HepG2 (cell line): ENCODE results near the gene ACAP3. TPM values are rescaled to one million over a fixed set of nuclear protein-coding genes. Genes with fewer than 3 reads are reported as not detected.

ENCODE experiments used
- ATAC-seq: fragments of 200-7000 bp; cut with Tn5 transposase; 3 replicates; pipeline ENCODE4 v1.9.1; 2020; ENCODE audit warnings: mild to moderate bottlenecking, moderate library complexity
- BruUV-seq: library from RNA; stranded (reverse); fragments of 400-500 nt; replicated peaks from 2 replicates; lab custom pipeline; 2021; lab: Mats Ljungman, UMichigan
- CTCF ChIA-PET: fragments of 300-600 bp; formaldehyde crosslinking; extraction: SDS; loops from one replicate; lab custom pipeline; 2021; ENCODE audit warnings: low total read pairs, inconsistent platforms, low intra/inter-chr PET ratio; lab: Yijun Ruan, JAX
- POLR2A ChIA-PET: fragments of 350-600 bp; sonication (Branson Sonifier 250); formaldehyde crosslinking; loops from one replicate; lab custom pipeline; 2020; ENCODE audit warnings: antibody characterized with exemption, inconsistent platforms; lab: Yijun Ruan, JAX
- DNase-seq: peaks from one replicate; pipeline ENCODE4 v3.0.0-alpha.2; 2015; ENCODE audit warnings: low spot score
- FAIRE-seq: peaks from 3 replicates; lab custom pipeline; 2011; peaks lifted over from hg19 to GRCh38; lab: Jason Lieb, UNC
- H2AFZ ChIP-seq: one replicate; pipeline ENCODE4 v1.6.1; 2011; ENCODE audit warnings: low read length, inconsistent platforms
- H3K27ac ChIP-seq: fragments of 300-600 bp; 3 replicates; pipeline ENCODE4 v1.8.0; 2011; ENCODE audit warnings: mixed run types, mild to moderate bottlenecking, mixed read lengths, low read length, inconsistent platforms; ENCODE audit not compliant: insufficient read depth; ENCODE audit errors: extremely low read length
- H3K27me3 ChIP-seq, 2 experiments: fragments of 200-600 bp in 1 of 2; 2 replicates in 1 of 2; 3 replicates in 1 of 2; pipeline versions ENCODE4 v1.6.0 to v1.8.0; 2011; ENCODE audit warnings: low read length in 2 of 2, mild to moderate bottlenecking in 2 of 2, moderate library complexity in 2 of 2, inconsistent platforms in 1 of 2; ENCODE audit not compliant: insufficient read depth in 2 of 2, control insufficient read depth in 1 of 2
- H3K36me3 ChIP-seq, 2 experiments: fragments of 200-600 bp in 1 of 2; replicated peaks in 1 of 2; 2 replicates in 1 of 2; 3 replicates in 1 of 2; pipeline versions ENCODE4 v1.5.1 to v1.8.0; 2011; ENCODE audit warnings: low read length in 2 of 2, inconsistent platforms in 1 of 2; ENCODE audit not compliant: insufficient read depth in 2 of 2, control insufficient read depth in 1 of 2
- H3K4me1 ChIP-seq: 2 replicates; pipeline ENCODE4 v1.5.1; 2012; ENCODE audit warnings: low read length, inconsistent platforms; ENCODE audit not compliant: insufficient read depth
- H3K4me2 ChIP-seq: 2 replicates; pipeline ENCODE4 v1.6.0; 2011; ENCODE audit warnings: low read depth, low read length, inconsistent platforms
- H3K4me3 ChIP-seq, 3 experiments: fragments of 200-600 bp in 1 of 3; sonication (generic), shearing (Covaris generic) in 1 of 3; replicated peaks in 1 of 3; 2 replicates each; pipeline ENCODE4 v1.5.1; 2011 to 2016; ENCODE audit warnings: low read length in 3 of 3, inconsistent platforms in 2 of 3, low read depth in 2 of 3, mild to moderate bottlenecking in 2 of 3, control low read depth in 1 of 3, mixed read lengths in 1 of 3; ENCODE audit not compliant: insufficient read depth in 1 of 3
- H3K79me2 ChIP-seq: one replicate; pipeline ENCODE4 v1.6.1; 2011; ENCODE audit warnings: low read length, inconsistent platforms; ENCODE audit not compliant: insufficient read depth
- H3K9ac ChIP-seq: 2 replicates; pipeline ENCODE4 v1.6.0; 2011; ENCODE audit warnings: mild to moderate bottlenecking, low read depth, low read length, inconsistent platforms; ENCODE audit not compliant: insufficient read depth
- H3K9me3 ChIP-seq: 2 replicates; pipeline ENCODE4 v1.5.1; 2012; ENCODE audit warnings: mild to moderate bottlenecking, low read length
- H4K20me1 ChIP-seq: 2 replicates; pipeline ENCODE4 v1.6.0; 2011; ENCODE audit warnings: inconsistent platforms, mild to moderate bottlenecking, low read length, moderate library complexity; ENCODE audit not compliant: insufficient read depth
- AGO2 ChIP-seq: fragments of 200-400 bp; formaldehyde crosslinking; optimal IDR thresholded peaks from 2 replicates; pipeline ENCODE3; 2017; ENCODE audit warnings: mild to moderate bottlenecking, low read depth, low read length, moderate library complexity
- CAMTA2 ChIP-seq: sonication (generic); formaldehyde crosslinking; IDR thresholded peaks from 2 replicates; pipeline ENCODE4 v1.4.0; 2020; ENCODE audit warnings: mild to moderate bottlenecking, missing genetic modification reagents, borderline replicate concordance
- CC2D1A ChIP-seq: sonication (generic); formaldehyde crosslinking; IDR thresholded peaks from 2 replicates; pipeline ENCODE4 v1.8.1; 2023; ENCODE audit warnings: mild to moderate bottlenecking, missing genetic modification reagents
- RBFOX2 ChIP-seq: fragments of 200-400 bp; formaldehyde crosslinking; IDR thresholded peaks from 2 replicates; pipeline ENCODE4 v1.6.1; 2017; ENCODE audit warnings: low read depth, mild to moderate bottlenecking, low read length
- RBM22 ChIP-seq: fragments of 200-400 bp; formaldehyde crosslinking; optimal IDR thresholded peaks from 2 replicates; pipeline ENCODE3; 2017; ENCODE audit warnings: mild to moderate bottlenecking, low read length, moderate library complexity
- WGBS: methylation state at CpG from one replicate; pipeline ENCODE4 v1.1.6; 2017; ENCODE audit warnings: low lambda C conversion rate; 5-methylcytosine and 5-hydroxymethylcytosine counted together
- in situ Hi-C: cut with HindIII; loops from 2 replicates; pipeline ENCODE4 v1.10.0; 2017; ENCODE audit warnings: low pct_unique_long_range_greater_than_20kb; ENCODE audit not compliant: extremely low pct_ligation_motif_present
- intact Hi-C: fragments of 100-400 bp; cut with micrococcal nuclease; formaldehyde crosslinking; loops from one replicate; pipeline ENCODE4 v1.10.0; 2022; ENCODE audit not compliant: unreplicated experiment
- polyA plus RNA-seq, 8 experiments: library from polyadenylated mRNA; depleted of rRNA in 3 of 8; stranded (reverse) in 7 of 8; unstranded in 1 of 8; fragments of >200 nt; fragmentation: Illumina TruSeq in 4 of 8; extraction: Trizol in 4 of 8; gene quantifications; 2 replicates each; pipeline versions ENCODE4 v1.2.1 to v1.2.3, GENCODE V29; 2011 to 2016; ENCODE audit warnings: low read depth in 4 of 8, missing spikeins in 1 of 8, mixed read lengths in 1 of 8; ENCODE audit not compliant: insufficient read depth in 1 of 8
- total RNA-seq, 5 experiments: library from RNA; depleted of rRNA; stranded (reverse); fragments of >200 nt; fragmentation: Illumina TruSeq; extraction: Trizol; gene quantifications; 2 replicates each; pipeline ENCODE4 v1.2.3, GENCODE V29; 2016; ENCODE audit warnings: low read depth in 1 of 5

Gene ACAP3
- total and polyA plus RNA-seq, 2 of the 13 experiments (the other 11 are each of a cell fraction or from before 2014, with no cell fraction given): 29.4 to 50.8 TPM

DNA sequence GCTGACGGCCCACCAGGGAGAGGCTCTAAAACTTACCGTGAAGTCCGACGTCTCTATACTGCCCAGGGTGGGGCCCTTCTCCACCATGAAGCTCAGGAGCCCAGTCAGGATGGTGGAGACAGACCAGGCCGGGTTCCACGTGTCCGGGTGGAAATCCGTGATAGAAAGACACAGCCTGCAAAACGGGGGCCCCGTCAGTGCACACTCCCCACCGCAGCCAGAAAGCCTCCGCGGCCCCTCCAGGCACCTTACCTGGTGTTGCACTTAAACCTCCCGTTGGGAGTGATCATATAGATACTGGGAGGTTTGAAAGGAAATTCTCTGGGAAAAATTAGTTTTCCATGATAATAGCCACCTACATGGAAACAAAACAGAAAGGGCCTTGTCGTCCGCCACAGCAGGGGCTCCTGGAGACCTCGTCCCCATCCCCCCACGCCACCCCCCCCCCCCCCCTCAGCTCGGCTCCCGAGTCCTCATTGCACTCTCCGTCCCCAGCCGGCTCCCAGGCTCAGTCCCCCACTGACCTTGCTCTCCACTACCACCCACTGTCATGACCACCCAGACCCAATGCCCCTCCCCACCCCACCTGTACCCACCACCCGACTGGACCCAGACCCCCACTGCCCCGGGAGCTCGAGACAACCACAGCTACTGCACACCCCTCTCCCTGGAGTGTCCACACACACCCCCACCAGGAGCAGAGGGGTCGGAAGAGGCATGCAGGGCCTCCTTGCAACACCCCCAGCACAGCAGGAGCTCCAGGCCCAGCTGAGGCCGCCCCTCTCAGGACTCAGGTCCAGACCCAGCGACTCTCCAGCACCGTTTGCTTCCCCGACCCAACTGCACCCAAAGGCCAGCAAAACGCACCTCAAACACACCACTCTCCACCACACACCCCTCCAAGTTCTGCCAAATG is 50.5 kb downstream of the ACAP3 start:
- Histone ChIP-seq H3K9ac (no peak overlapping the region), H3K9me3 (no peaks in the 10 kb centered on the region), H3K79me2 (no peaks in the 10 kb centered on the region), H3K4me1 (no peaks in the 10 kb centered on the region), H3K36me3 (peaks cover 17 to 45% of the 10 kb centered on the region in 2 experiments; a peak in 4 of 5 replicates), H4K20me1 (no peaks in the 10 kb centered on the region), H3K4me2 (no peak overlapping the region), H3K27me3 (no peaks in the 10 kb centered on the region), H3K27ac (no peak overlapping the region), H2AFZ (no peak overlapping the region), H3K4me3 (no peak overlapping the region)
- no peak for FAIRE-seq
- no TSS peak for BruUV-seq
- in situ Hi-C loops (no loop called here), intact Hi-C loops (no loop called here)
- WGBS: 95% methylated on average over 24 of the region's 31 CpGs
- ChIA-PET CTCF (no interaction called here), POLR2A (no interaction called here)
- DNase-seq: no peak
- TF ChIP-seq CC2D1A (CRISPR knock-in tag) (no peak), AGO2 (peak; percentile 30)
- ATAC-seq: no peak

- Histone ChIP-seq H3K9ac (no peak overlapping the region), H2AFZ (no peak overlapping the region), H3K27ac (no peak overlapping the region), H3K79me2 (no peaks in the 10 kb centered on the region), H3K27me3 (no peaks in the 10 kb centered on the region), H3K36me3 (peaks cover 13 to 31% of the 10 kb centered on the region in 2 experiments; a peak in 4 of 5 replicates), H3K9me3 (no peaks in the 10 kb centered on the region)
- intact Hi-C loops (no loop called here), in situ Hi-C loops (no loop called here)
- 99% methylated on average over 4 of the region's 10 CpGs for WGBS
- POLR2A ChIA-PET: no interaction called here
- DNase-seq: no peak
- TF ChIP-seq RBM22 (peak; percentile 17), CAMTA2 (CRISPR knock-in tag) (no peak), RBFOX2 (0 out of 2 replicates have a peak, but pooled peaks have one; percentile 36)
- TF ChIP-seq, all 625 proteins: peak for 2
- TSS peak; percentile 52 for BruUV-seq
- FAIRE-seq (no peak), ATAC-seq (no peak)
- CTCF ChIA-PET: no interaction called here
- Histone ChIP-seq H3K4me2 (no peak overlapping the region), H3K4me1 (no peaks in the 10 kb centered on the region), H4K20me1 (no peaks in the 10 kb centered on the region), H3K4me3 (no peak overlapping the region)
Observed at GRCh38 chr1:1255611-1256010, 52.1 kb downstream of the ACAP3 start.
